ENCODE measurements around the gene RBPJ.
A peak's percentile ranks its signal among the peaks of the same experiment; 100 is the strongest.

Gene RBPJ

DNA sequence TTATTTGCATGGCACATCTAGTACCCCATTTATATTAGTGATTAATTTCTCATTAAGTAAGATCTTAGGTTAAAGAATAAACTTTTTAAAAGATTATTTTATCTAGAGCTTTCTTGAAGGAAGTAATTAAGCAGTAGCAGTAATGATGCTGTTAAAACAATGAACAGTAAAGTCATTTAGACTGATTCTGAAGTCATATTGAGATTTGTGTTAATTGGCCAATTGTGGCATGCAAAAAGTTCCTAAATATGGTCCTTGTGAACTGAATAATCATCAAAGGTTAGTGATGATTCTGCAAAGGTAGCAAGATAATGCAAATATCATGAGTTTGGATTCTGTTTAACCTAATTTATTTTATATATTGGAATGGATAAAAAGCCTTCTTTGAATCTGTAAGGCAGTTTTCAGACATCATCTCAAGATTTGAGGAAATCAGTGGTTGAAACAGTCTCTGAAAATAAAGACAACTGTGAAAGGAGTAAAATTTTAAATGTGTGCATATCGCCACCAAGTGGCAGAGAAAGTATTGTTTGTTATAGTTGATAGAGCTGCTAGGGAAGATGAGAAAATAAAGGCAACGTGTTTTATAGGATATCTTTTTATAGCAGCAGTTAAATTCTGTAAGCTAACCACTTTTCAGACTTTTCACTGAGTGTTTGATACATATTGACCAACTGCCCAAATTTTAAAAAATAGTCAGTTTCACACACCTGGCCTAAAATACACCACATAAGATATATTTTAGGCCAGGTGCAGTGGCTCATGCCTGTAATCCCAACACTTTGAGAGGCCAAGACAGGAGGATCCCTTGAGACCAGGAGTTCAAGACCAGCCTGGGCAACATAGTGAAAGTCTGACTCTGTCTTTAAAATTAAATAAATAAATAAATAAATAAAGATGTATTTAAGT, 89.8 kb downstream of the RBPJ start:
- ChIA-PET POLR2A (no interaction called here), CTCF (interaction anchor here (1.0 to 1.4 kb wide), 3 partner anchors 80 to 86 kb away, joined by 3 to 7 read pairs (median 4); no protein-coding TSS in a partner anchor)
- peak; percentile 14 for DNase-seq (ENCODE audit: extremely low spot score)
- TF ChIP-seq NFRKB (IDR thresholded peaks at IDR 0.05) (no peak), LEF1 (IDR thresholded peaks at IDR 0.05; ENCODE audit: borderline replicate concordance) (no peak), TARDBP (IDR thresholded peaks at IDR 0.05) (no peak), L3MBTL2 (conservative IDR thresholded peaks at IDR 0.05) (no peak), SUZ12 (IDR thresholded peaks at IDR 0.05) (no peak), ELF4 (IDR thresholded peaks at IDR 0.05) (no peak), BHLHE40 (IDR thresholded peaks at IDR 0.05; ENCODE audit: borderline replicate concordance) (no peak), ZNF384 (IDR thresholded peaks at IDR 0.05) (no peak), FOXM1 (IDR thresholded peaks at IDR 0.05; ENCODE audit: borderline replicate concordance) (no peak), HDGF (IDR thresholded peaks at IDR 0.05; ENCODE audit: borderline replicate concordance) (no peak), SP1 (IDR thresholded peaks at IDR 0.05) (no peak), ARNT (IDR thresholded peaks at IDR 0.05) (no peak), FOXK2 (IDR thresholded peaks at IDR 0.05) (no peak)

DNA sequence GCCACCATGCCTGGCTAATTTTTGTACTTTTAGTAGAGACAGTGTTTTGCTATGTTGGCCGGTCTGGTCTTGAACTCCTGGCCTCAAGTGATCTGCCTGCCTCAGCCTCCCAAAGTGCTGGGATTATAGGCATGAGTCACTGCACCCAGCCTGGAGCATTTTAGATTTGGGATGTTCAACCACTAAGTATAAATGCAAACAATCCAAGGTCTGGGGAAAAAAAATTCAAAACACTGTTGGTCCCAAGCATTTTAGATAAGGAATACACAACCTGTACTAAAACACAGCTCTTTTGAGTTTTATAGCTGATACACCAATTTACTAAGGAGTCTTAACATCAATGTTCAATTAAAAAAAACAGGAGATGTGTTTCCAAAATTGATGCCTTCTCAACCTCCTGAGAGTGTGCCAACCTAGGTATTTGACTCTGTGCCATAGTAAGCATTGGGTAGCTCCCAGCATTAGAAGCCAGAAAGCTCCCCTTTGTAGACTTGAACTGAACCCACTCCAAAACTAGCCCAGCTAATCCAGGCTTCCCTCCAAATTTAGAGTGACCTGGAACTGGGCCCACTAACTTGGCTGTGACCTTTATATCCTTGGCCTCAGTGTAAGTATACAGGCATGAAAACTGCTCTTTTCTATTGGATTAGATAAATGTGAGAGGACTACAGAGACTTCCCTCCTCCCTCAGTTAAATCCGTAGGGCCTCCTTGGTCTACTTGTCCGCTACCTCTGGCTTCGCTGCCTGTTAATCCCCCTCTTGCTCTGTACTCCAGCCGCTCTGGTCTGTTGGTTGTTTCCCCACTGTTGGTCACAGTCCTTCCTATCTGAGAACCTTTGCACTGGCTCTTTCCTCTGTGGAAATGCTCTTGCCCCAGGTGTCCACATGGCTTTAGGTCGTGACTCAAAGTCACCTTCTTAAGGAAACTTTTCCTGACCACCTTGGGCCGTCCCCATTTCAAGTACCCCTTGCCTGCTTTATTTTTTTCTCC, 91.9 kb downstream of the RBPJ start:
- DNase-seq (ENCODE audit: extremely low spot score) = no peak
- ChIA-PET POLR2A (no interaction called here), CTCF (no interaction called here)
- no peak for TF ChIP-seq FOXM1 (IDR thresholded peaks at IDR 0.05; ENCODE audit: borderline replicate concordance)
- TF ChIP-seq BHLHE40 (IDR thresholded peaks at IDR 0.05; ENCODE audit: borderline replicate concordance) = no peak
- TF ChIP-seq L3MBTL2 (conservative IDR thresholded peaks at IDR 0.05) = no peak
- TF ChIP-seq CTBP1 (IDR thresholded peaks at IDR 0.05; ENCODE audit: borderline replicate concordance) = no peak
- TF ChIP-seq SP1 (IDR thresholded peaks at IDR 0.05) = no peak
- TF ChIP-seq, protein P1, sequence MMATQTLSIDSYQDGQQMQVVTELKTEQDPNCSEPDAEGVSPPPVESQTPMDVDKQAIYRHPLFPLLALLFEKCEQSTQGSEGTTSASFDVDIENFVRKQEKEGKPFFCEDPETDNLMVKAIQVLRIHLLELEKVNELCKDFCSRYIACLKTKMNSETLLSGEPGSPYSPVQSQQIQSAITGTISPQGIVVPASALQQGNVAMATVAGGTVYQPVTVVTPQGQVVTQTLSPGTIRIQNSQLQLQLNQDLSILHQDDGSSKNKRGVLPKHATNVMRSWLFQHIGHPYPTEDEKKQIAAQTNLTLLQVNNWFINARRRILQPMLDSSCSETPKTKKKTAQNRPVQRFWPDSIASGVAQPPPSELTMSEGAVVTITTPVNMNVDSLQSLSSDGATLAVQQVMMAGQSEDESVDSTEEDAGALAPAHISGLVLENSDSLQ (IDR thresholded peaks at IDR 0.05) = no peak
- no peak for TF ChIP-seq FOXA1 (IDR thresholded peaks at IDR 0.05)
- no peak for TF ChIP-seq NFRKB (IDR thresholded peaks at IDR 0.05)
- TF ChIP-seq LEF1 (IDR thresholded peaks at IDR 0.05; ENCODE audit: borderline replicate concordance) = no peak
- no peak for TF ChIP-seq FOXK2 (IDR thresholded peaks at IDR 0.05)
- TF ChIP-seq HDGF (IDR thresholded peaks at IDR 0.05; ENCODE audit: borderline replicate concordance) = no peak
- no peak for TF ChIP-seq ARNT (IDR thresholded peaks at IDR 0.05)
- TF ChIP-seq SUZ12 (IDR thresholded peaks at IDR 0.05) = no peak

DNA sequence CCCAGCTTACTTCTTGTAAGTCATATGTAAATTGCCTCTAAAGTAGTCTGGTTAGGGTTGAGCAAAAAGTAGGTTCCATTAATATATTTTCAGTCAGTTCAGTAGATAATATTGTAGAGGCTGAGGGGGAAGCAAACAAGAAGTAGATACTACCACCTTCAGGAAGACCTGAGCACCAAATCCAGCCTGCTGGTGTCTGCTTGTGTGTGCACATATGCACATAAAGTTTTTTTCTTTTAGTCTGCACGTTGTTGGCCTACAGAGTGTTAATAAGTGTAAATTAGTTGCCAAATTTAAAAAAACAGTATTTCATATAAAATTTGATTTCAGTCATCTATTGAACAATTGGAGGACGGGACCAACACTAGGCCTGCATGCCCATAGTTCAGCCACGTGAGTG, 92.8 kb downstream of the RBPJ start:
- TF ChIP-seq LEF1 (IDR thresholded peaks at IDR 0.05; ENCODE audit: borderline replicate concordance) (no peak), FOXK2 (IDR thresholded peaks at IDR 0.05) (no peak), NFRKB (IDR thresholded peaks at IDR 0.05) (no peak)
- ChIA-PET CTCF (interaction anchor here (0.6 kb wide), 1 partner anchor 500 kb away, joined by 3 read pairs; the partner anchor contains the start of gene SMIM20), POLR2A (no interaction called here)
- no peak for DNase-seq (ENCODE audit: extremely low spot score)

DNA sequence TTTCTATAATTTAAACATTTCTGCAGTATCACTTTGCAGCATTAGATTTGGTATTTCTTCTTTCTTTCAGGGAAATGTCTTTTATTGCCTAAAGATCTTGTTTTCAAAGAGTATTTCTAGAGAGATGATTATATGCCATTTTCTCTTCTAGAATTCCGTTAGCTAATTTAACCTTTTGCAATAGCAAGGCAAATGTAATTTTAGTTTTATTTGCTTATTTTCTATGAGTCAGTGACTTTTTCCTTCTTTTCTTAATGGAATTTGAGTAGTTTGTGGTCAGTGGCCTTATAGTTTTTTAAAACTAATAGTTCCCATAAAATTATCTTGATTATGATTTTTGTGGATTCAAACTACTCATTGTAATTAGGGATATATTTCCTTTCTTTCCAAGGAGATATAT, 97.3 kb downstream of the RBPJ start:
- CTCF ChIA-PET = interaction anchor here (1.1 kb wide), 1 partner anchor 88 kb away, joined by 4 read pairs; no protein-coding TSS in a partner anchor
- POLR2A ChIA-PET = no interaction called here
- TF ChIP-seq L3MBTL2 (conservative IDR thresholded peaks at IDR 0.05) = no peak
- TF ChIP-seq TARDBP (IDR thresholded peaks at IDR 0.05) = no peak
- TF ChIP-seq HDGF (IDR thresholded peaks at IDR 0.05; ENCODE audit: borderline replicate concordance) = no peak
- no peak for TF ChIP-seq BHLHE40 (IDR thresholded peaks at IDR 0.05; ENCODE audit: borderline replicate concordance)
- DNase-seq (ENCODE audit: extremely low spot score) = no peak

DNA sequence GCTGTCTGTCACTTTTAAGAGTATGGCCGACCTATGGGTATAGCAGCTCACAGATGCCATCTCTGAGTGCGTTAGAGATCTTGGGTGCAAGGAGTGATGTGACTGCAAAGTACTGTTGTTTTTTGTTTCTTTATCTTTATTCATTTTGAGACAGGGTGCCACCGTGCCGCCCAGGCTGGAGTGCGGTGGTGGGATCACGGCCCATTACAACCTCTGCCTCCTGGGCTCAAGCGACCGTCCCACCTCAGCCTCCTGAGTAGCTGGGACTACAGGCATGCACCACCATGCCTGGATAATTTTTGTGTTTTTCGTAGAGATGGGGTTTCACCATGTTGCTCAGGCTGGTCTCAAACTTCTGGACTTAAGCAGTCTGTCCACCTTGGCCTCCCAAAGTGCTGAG, 98.0 kb downstream of the RBPJ start:
- CTCF ChIA-PET = interaction anchor here (1.2 kb wide), 1 partner anchor 94 kb away, joined by 3 read pairs; no protein-coding TSS in a partner anchor
- TF ChIP-seq FOXM1 (IDR thresholded peaks at IDR 0.05; ENCODE audit: borderline replicate concordance) (no peak), SUZ12 (IDR thresholded peaks at IDR 0.05) (no peak), BHLHE40 (IDR thresholded peaks at IDR 0.05; ENCODE audit: borderline replicate concordance) (no peak), NFRKB (IDR thresholded peaks at IDR 0.05) (no peak), TARDBP (IDR thresholded peaks at IDR 0.05) (no peak), ELF4 (IDR thresholded peaks at IDR 0.05) (no peak), SP1 (IDR thresholded peaks at IDR 0.05) (no peak), HDGF (IDR thresholded peaks at IDR 0.05; ENCODE audit: borderline replicate concordance) (no peak), FOXA1 (IDR thresholded peaks at IDR 0.05) (no peak), FOXK2 (IDR thresholded peaks at IDR 0.05) (no peak), CTBP1 (IDR thresholded peaks at IDR 0.05; ENCODE audit: borderline replicate concordance) (no peak)
- TF ChIP-seq, protein P1 (IDR thresholded peaks at IDR 0.05) = no peak
- POLR2A ChIA-PET = no interaction called here
- no peak for DNase-seq (ENCODE audit: extremely low spot score)

DNA sequence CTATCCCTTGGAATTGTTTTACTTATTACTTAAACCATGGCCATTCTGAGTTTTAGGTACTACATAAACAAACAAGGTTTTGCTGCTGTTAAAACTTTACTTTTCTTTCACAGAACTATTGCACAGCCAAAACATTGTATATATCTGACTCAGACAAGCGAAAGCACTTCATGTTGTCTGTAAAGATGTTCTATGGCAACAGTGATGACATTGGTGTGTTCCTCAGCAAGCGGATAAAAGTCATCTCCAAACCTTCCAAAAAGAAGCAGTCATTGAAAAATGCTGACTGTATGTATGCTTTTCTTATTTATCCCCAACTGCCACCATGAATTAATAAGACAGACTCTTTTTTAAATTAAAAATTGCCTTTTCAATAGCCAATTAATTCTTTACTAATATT, 99.6 kb downstream of the RBPJ start:
- CTCF ChIA-PET = no interaction called here
- POLR2A ChIA-PET = no interaction called here
- TF ChIP-seq FOXM1 (IDR thresholded peaks at IDR 0.05; ENCODE audit: borderline replicate concordance) (no peak), HDGF (IDR thresholded peaks at IDR 0.05; ENCODE audit: borderline replicate concordance) (no peak), BHLHE40 (IDR thresholded peaks at IDR 0.05; ENCODE audit: borderline replicate concordance) (no peak), L3MBTL2 (conservative IDR thresholded peaks at IDR 0.05) (no peak), CTBP1 (IDR thresholded peaks at IDR 0.05; ENCODE audit: borderline replicate concordance) (no peak), ARNT (IDR thresholded peaks at IDR 0.05) (no peak), LEF1 (IDR thresholded peaks at IDR 0.05; ENCODE audit: borderline replicate concordance) (no peak), NFRKB (IDR thresholded peaks at IDR 0.05) (no peak), SP1 (IDR thresholded peaks at IDR 0.05) (no peak), SUZ12 (IDR thresholded peaks at IDR 0.05) (no peak), ZNF384 (IDR thresholded peaks at IDR 0.05) (no peak), FOXA1 (IDR thresholded peaks at IDR 0.05) (no peak), TARDBP (IDR thresholded peaks at IDR 0.05) (no peak)
- TF ChIP-seq, protein P1 (IDR thresholded peaks at IDR 0.05) = no peak
- no peak for DNase-seq (ENCODE audit: extremely low spot score)
